SK-N-SH treated with all-trans-retinoic acid at 6 μM for 48 hours (cell line): ENCODE measurements around the gene SLC35B1.

ENCODE experiments used
- ATAC-seq: fragments of 200-7000 bp; cut with Tn5 transposase; 3 replicates; pipeline ENCODE4 v1.9.1; 2020; ENCODE audit warnings: mild to moderate bottlenecking, moderate library complexity
- ARNTL ChIP-seq: fragments of 450-650 bp; formaldehyde crosslinking; IDR thresholded peaks from 2 replicates; pipeline ENCODE4 v1.5.0; 2020; ENCODE audit warnings: low read depth, mild to moderate bottlenecking, moderate library complexity, borderline replicate concordance
- BACH2 ChIP-seq: fragments of 250-450 bp; sonication (Bioruptor Pico); IDR thresholded peaks from 2 replicates; pipeline ENCODE4 v1.9.0; 2021; ENCODE audit warnings: mild to moderate bottlenecking, borderline replicate concordance
- CREB5 ChIP-seq: fragments of 250-450 bp; sonication (Bioruptor Pico); IDR thresholded peaks from 2 replicates; pipeline ENCODE4 v1.5.1; 2020; ENCODE audit warnings: low read depth, mild to moderate bottlenecking, moderate library complexity
- CSDC2 ChIP-seq: fragments of 250-450 bp; sonication (Bioruptor Pico); IDR thresholded peaks from 2 replicates; pipeline ENCODE4 v1.5.0; 2020; ENCODE audit warnings: mild to moderate bottlenecking, moderate library complexity
- CSRNP3 ChIP-seq: fragments of 250-450 bp; sonication (Bioruptor Pico); IDR thresholded peaks from 2 replicates; pipeline ENCODE4 v1.5.1; 2021; ENCODE audit warnings: mild to moderate bottlenecking, moderate library complexity
- ESRRG ChIP-seq: fragments of 250-450 bp; sonication (Bioruptor Pico); IDR thresholded peaks from 2 replicates; pipeline ENCODE4 v1.6.1; 2021; ENCODE audit warnings: mild to moderate bottlenecking
- GLIS3 ChIP-seq: fragments of 250-450 bp; sonication (Bioruptor Pico); IDR thresholded peaks from 2 replicates; pipeline ENCODE4 v1.5.0; 2020; ENCODE audit warnings: mild to moderate bottlenecking, moderate library complexity
- ISL1 ChIP-seq: fragments of 250-450 bp; sonication (Bioruptor Pico); IDR thresholded peaks from 2 replicates; pipeline ENCODE4 v2.1.2; 2022; ENCODE audit warnings: mild to moderate bottlenecking, moderate library complexity
- OSR1 ChIP-seq: fragments of 250-450 bp; sonication (Bioruptor Pico); IDR thresholded peaks from 2 replicates; pipeline ENCODE4 v1.8.0; 2022; ENCODE audit warnings: moderate library complexity, mild to moderate bottlenecking, inconsistent platforms
- PATZ1 ChIP-seq: fragments of 250-450 bp; sonication (Bioruptor Pico); IDR thresholded peaks from 2 replicates; pipeline ENCODE4 v1.8.0; 2020; ENCODE audit warnings: mild to moderate bottlenecking, moderate library complexity, borderline replicate concordance
- PPARA ChIP-seq: fragments of 250-450 bp; sonication (Bioruptor Pico); IDR thresholded peaks from 2 replicates; pipeline ENCODE4 v1.5.0; 2020; ENCODE audit warnings: mild to moderate bottlenecking, borderline replicate concordance
- RARB ChIP-seq: fragments of 250-450 bp; sonication (Bioruptor Pico); IDR thresholded peaks from 2 replicates; pipeline ENCODE4 v1.8.0; 2021; ENCODE audit warnings: mild to moderate bottlenecking, moderate library complexity
- SNAI2 ChIP-seq: fragments of 250-450 bp; sonication (Bioruptor Pico); IDR thresholded peaks from 2 replicates; pipeline ENCODE4 v1.5.0; 2020; ENCODE audit warnings: mild to moderate bottlenecking, moderate library complexity
- TCF4 ChIP-seq: fragments of 250-450 bp; sonication (Bioruptor Pico); IDR thresholded peaks from 2 replicates; pipeline ENCODE4 v1.8.0; 2021; ENCODE audit warnings: mild to moderate bottlenecking, moderate library complexity, borderline replicate concordance
- TOX ChIP-seq: fragments of 250-450 bp; sonication (Bioruptor Pico); IDR thresholded peaks from 2 replicates; pipeline ENCODE4 v1.8.0; 2021; ENCODE audit warnings: mild to moderate bottlenecking, moderate library complexity, borderline replicate concordance
- TSHZ2 ChIP-seq: fragments of 250-450 bp; sonication (Bioruptor Pico); IDR thresholded peaks from 2 replicates; pipeline ENCODE4 v1.5.0; 2020; ENCODE audit warnings: mild to moderate bottlenecking, moderate library complexity
- ZC3H10 ChIP-seq: fragments of 250-450 bp; sonication (Bioruptor Pico); IDR thresholded peaks from 2 replicates; pipeline ENCODE4 v1.5.1; 2021; ENCODE audit warnings: mild to moderate bottlenecking, moderate library complexity
- ZFP3 ChIP-seq: fragments of 250-450 bp; sonication (Bioruptor Pico); IDR thresholded peaks from 2 replicates; pipeline ENCODE4 v1.5.0; 2020; ENCODE audit warnings: mild to moderate bottlenecking, moderate library complexity
- ZFP30 ChIP-seq: fragments of 450-650 bp; formaldehyde crosslinking; IDR thresholded peaks from 2 replicates; pipeline ENCODE4 v1.5.0; 2022; ENCODE audit warnings: mild to moderate bottlenecking, moderate library complexity
- ZNF70 ChIP-seq: fragments of 450-650 bp; formaldehyde crosslinking; IDR thresholded peaks from 2 replicates; pipeline ENCODE4 v1.5.0; 2020; ENCODE audit warnings: mild to moderate bottlenecking, moderate library complexity
- ZNF8 ChIP-seq: fragments of 450-650 bp; formaldehyde crosslinking; IDR thresholded peaks from 2 replicates; pipeline ENCODE4 v1.5.0; 2020; ENCODE audit warnings: mild to moderate bottlenecking, moderate library complexity

SLC35B1 gene

DNA sequence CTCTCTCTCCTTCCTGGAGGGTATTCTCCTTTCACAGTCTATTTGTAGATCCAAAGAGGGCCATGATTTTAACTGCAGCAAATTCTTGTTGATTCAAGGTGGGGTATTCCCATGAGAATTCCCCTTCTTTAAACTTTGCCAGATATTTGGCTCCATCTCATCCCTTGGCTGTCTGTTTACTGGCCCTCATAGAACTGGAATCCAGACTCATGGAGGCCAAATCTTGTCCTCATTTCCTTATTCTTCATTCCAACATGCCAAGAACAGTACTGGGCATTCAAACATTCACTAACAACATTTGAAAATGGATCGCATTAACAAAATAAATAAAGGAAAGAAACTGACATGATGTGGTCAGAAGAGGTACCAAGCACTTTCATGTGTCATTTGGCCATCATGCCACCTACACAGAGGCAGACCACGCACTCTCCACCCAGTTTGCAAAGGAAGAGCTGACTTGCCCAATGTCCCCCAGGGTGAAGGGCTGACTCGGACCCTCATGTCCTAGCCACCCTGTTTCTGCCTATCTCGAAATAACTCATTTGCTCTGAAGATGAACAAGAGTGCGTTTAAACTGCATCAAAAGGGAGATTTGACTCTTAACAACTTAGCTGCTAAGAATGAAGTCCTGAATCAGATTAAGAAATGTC lies 23.1 kb upstream of the SLC35B1 start:
- ATAC-seq: no peak
- TF ChIP-seq ZNF70 (CRISPR knock-in tag) (no peak), ZC3H10 (no peak), ZNF8 (CRISPR knock-in tag) (no peak), TOX (no peak), TCF4 (CRISPR knock-in tag) (no peak), SNAI2 (no peak), ESRRG (CRISPR knock-in tag) (no peak), PATZ1 (no peak), GLIS3 (no peak), CSDC2 (no peak), ISL1 (CRISPR knock-in tag) (no peak), TSHZ2 (CRISPR knock-in tag) (no peak), CREB5 (CRISPR knock-in tag) (no peak), ZFP30 (CRISPR knock-in tag) (no peak)

DNA sequence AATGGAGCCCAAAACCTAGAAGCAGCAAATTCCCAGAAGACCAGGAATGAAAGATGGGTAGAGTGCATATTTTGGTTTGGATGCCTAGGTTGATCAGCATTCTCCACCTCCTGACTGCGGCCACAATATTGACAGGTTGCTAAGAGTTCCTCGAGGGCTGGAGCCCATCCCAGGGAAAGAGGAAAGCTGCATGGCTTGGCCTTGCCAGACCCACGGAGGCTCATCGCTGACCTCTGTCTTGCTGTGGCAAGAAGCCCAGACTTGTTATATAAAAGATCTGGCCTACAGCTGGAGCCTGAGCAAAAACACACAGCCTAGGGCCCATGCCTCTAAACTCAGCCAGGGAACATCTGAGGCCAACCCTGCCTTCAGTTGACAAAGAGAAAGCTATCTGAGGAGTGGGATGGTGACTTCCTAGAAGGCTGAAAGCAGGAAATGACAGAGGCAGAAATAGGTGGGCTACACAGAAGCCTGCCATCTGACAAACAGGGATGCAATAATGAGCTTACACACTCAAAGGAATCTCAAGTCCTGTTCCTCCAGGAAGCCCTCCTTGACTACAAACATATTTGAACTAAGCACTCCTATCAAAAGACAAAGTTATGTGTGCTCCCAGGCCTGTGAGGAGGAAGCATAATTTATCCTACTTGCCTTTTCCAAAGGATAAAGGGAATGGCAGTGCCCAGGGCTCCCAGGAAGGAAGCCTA lies 22.5 kb upstream of the SLC35B1 start:
- ATAC-seq: peak; percentile 85
- TF ChIP-seq ZFP30 (CRISPR knock-in tag) (no peak), ZNF70 (CRISPR knock-in tag) (no peak), CREB5 (CRISPR knock-in tag) (no peak), ESRRG (CRISPR knock-in tag) (no peak), OSR1 (CRISPR knock-in tag) (no peak), RARB (CRISPR knock-in tag) (no peak), SNAI2 (no peak), CSRNP3 (no peak), TOX (no peak), CSDC2 (no peak), ARNTL (CRISPR knock-in tag) (no peak), PPARA (no peak), ISL1 (CRISPR knock-in tag) (no peak)

- ATAC-seq: no peak
- TF ChIP-seq CREB5 (CRISPR knock-in tag): no peak
- no peak for TF ChIP-seq TCF4 (CRISPR knock-in tag)
- TF ChIP-seq RARB (CRISPR knock-in tag): no peak
- TF ChIP-seq ESRRG (CRISPR knock-in tag): no peak
- TF ChIP-seq ZFP30 (CRISPR knock-in tag): no peak
- TF ChIP-seq ZFP3 (CRISPR knock-in tag): no peak
- TF ChIP-seq BACH2: no peak
- no peak for TF ChIP-seq ARNTL (CRISPR knock-in tag)
- no peak for TF ChIP-seq CSRNP3
- no peak for TF ChIP-seq TOX
- no peak for TF ChIP-seq SNAI2
- no peak for TF ChIP-seq PATZ1
- no peak for TF ChIP-seq GLIS3
- TF ChIP-seq, all 23 proteins: peak for 0
These were observed 21.3 kb upstream of the SLC35B1 start for GRCh38 chr17:49729069-49729468.
